A673 (cell line): ENCODE results near the gene CNNM2. TPM values are rescaled to one million over a fixed set of nuclear protein-coding genes. Genes with fewer than 3 reads are reported as not detected.

Experiments
- BruUV-seq: library from RNA; stranded (reverse); fragments of 400-500 nt; replicated peaks from 2 replicates; lab custom pipeline; 2021; lab: Mats Ljungman, UMichigan
- CTCF ChIA-PET: fragments of 300-600 bp; sonication (Branson Sonifier 250); formaldehyde crosslinking; loops from one replicate; lab custom pipeline; 2022; ENCODE audit warnings: antibody characterized with exemption; lab: Charles Lee
- POLR2A ChIA-PET: fragments of 300-600 bp; sonication (Branson Sonifier 250); formaldehyde crosslinking; loops from one replicate; lab custom pipeline; 2022; ENCODE audit warnings: antibody characterized with exemption; ENCODE audit not compliant: low non-redundant PET; lab: Charles Lee
- DNase-seq: peaks from one replicate; pipeline ENCODE4 v3.0.0-alpha.2; 2015; ENCODE audit warnings: low spot score
- H3K27ac ChIP-seq: fragments of 200-600 bp; sonication (generic); 2 replicates; pipeline ENCODE4 v1.5.1; 2016; ENCODE audit warnings: mixed run types, low read depth, mild to moderate bottlenecking, mixed read lengths, antibody characterized with exemption, low read length; ENCODE audit not compliant: poor library complexity, severe bottlenecking
- H3K27me3 ChIP-seq: fragments of 200-600 bp; sonication (generic); replicated peaks from 2 replicates; pipeline ENCODE4 v1.6.1; 2017; ENCODE audit warnings: mixed run types, low read depth, mild to moderate bottlenecking, mixed read lengths, antibody characterized with exemption, low read length; ENCODE audit not compliant: insufficient read depth, poor library complexity
- H3K36me3 ChIP-seq: fragments of 200-600 bp; sonication (generic); 2 replicates; pipeline ENCODE4 v1.6.1; 2016; ENCODE audit warnings: mixed run types, mild to moderate bottlenecking, mixed read lengths, antibody characterized with exemption, low read length; ENCODE audit not compliant: insufficient read depth, poor library complexity, severe bottlenecking
- H3K4me1 ChIP-seq: fragments of 200-600 bp; sonication (generic); 2 replicates; pipeline ENCODE4 v1.6.1; 2017; ENCODE audit warnings: mixed run types, mild to moderate bottlenecking, mixed read lengths, antibody characterized with exemption, low read length; ENCODE audit not compliant: insufficient read depth, poor library complexity, severe bottlenecking
- H3K4me3 ChIP-seq: fragments of 200-600 bp; sonication (generic); 2 replicates; pipeline ENCODE4 v1.5.1; 2016; ENCODE audit warnings: low read depth, mixed run types, mild to moderate bottlenecking, mixed read lengths, low read length; ENCODE audit not compliant: poor library complexity, severe bottlenecking
- H3K9me3 ChIP-seq: fragments of 200-600 bp; sonication (generic); 2 replicates; pipeline ENCODE4 v1.6.1; 2016; ENCODE audit warnings: mixed run types, low read depth, mild to moderate bottlenecking, mixed read lengths, antibody characterized with exemption, low read length; ENCODE audit not compliant: poor library complexity, severe bottlenecking
- CTCF ChIP-seq: fragments of 300-800, 200-600 bp; sonication (generic); conservative IDR thresholded peaks from 2 replicates; pipeline ENCODE4 v1.5.1; 2017; ENCODE audit warnings: low read depth, mild to moderate bottlenecking, antibody characterized with exemption, low read length, moderate library complexity, mixed read lengths
- EZH2 ChIP-seq: fragments of 200-600 bp; sonication (generic); IDR thresholded peaks from 2 replicates; pipeline ENCODE4 v1.6.1; 2017; ENCODE audit warnings: borderline replicate concordance, low read depth, mild to moderate bottlenecking, mixed read lengths, antibody characterized with exemption, low read length; ENCODE audit not compliant: poor library complexity, severe bottlenecking
- intact Hi-C: fragments of 100-400 bp; cut with micrococcal nuclease; formaldehyde crosslinking; loops from one replicate; pipeline ENCODE4 v1.10.0; 2022; ENCODE audit not compliant: unreplicated experiment
- total RNA-seq: library from RNA; stranded (reverse); gene quantifications from 2 replicates; pipeline ENCODE4 v1.2.3, GENCODE V29; 2021

The CNNM2 gene
- total RNA-seq, 1 experiment from 2014 or later: 4.8 TPM

- Histone ChIP-seq H3K4me3 (no peak overlapping the region), H3K4me1 (no peaks in the 10 kb centered on the region), H3K27me3 (no peaks in the 10 kb centered on the region), H3K27ac (no peak overlapping the region), H3K9me3 (no peaks in the 10 kb centered on the region), H3K36me3 (no peaks in the 10 kb centered on the region)
- no TSS peak for BruUV-seq
- TF ChIP-seq EZH2: no peak
- no peak for TF ChIP-seq CTCF
- CTCF ChIA-PET: no interaction called here
- POLR2A ChIA-PET: no interaction called here
- intact Hi-C loops: no loop called here
- no peak for DNase-seq
These were observed 137.0 kb downstream of the CNNM2 start for GRCh38 chr10:103055105-103055504.

DNA sequence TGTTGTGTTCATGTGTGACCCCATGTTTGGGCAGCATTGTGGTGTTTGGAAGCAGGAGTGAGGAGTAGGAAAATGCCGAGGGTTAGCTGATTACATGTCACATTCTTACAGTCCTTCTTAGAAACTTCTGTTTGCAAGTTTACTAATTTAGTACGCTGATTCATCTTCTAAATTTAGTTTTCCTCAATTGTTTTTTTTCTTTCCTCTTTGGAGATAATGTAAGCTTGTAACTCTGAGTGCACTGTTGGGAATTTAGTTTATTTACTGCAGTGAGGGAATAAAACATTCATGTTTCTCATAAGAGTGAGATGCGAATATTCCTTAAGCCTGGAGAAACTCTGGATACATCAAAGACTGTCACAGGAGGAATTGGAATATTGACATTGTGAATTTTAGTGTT lies 139.9 kb downstream of the CNNM2 start:
- DNase-seq: no peak
- intact Hi-C loops: no loop called here
- Histone ChIP-seq H3K4me1 (no peaks in the 10 kb centered on the region), H3K27me3 (no peaks in the 10 kb centered on the region), H3K4me3 (no peak overlapping the region), H3K36me3 (no peaks in the 10 kb centered on the region), H3K27ac (no peak overlapping the region), H3K9me3 (no peaks in the 10 kb centered on the region)
- ChIA-PET CTCF (no interaction called here), POLR2A (no interaction called here)
- no peak for TF ChIP-seq CTCF
- TF ChIP-seq EZH2: no peak
- BruUV-seq: no TSS peak

DNA sequence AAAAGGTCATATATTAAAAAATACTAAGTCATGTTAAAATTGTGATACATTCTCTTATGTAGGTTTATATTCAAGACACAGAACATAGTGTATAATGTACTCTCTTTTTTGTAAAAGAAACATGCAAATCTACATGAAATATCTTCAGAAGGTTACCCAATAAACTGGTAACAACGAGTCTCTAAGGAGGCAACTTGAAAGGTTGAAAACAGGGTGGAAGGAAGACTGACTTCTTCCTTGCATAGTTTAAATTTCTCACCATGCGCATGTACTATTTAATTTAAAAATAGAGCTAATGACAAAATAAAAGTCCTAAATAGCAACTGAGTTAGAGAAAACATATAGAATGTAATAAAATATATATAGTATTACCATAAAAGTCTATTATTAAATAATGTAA lies 142.5 kb downstream of the CNNM2 start:
- ChIA-PET CTCF (no interaction called here), POLR2A (interaction anchor here (0.6 kb wide), 1 partner anchor 80 kb away, joined by 8 read pairs; no protein-coding TSS in a partner anchor)
- H3K4me3 ChIP-seq: no peak overlapping the region
- H3K27me3 ChIP-seq: no peaks in the 10 kb centered on the region
- TF ChIP-seq EZH2: no peak
- TF ChIP-seq CTCF: no peak
- BruUV-seq: no TSS peak
- no peak overlapping the region for H3K27ac ChIP-seq
- no peaks in the 10 kb centered on the region for H3K4me1 ChIP-seq
- DNase-seq: no peak
- H3K36me3 ChIP-seq: no peaks in the 10 kb centered on the region
- H3K9me3 ChIP-seq: no peaks in the 10 kb centered on the region
- intact Hi-C loops: loop anchor here (10.0 kb wide), 1 partner anchor 336 kb away; no protein-coding TSS in a partner anchor
